ENCODE results near the gene ZMAT5.
A peak's percentile ranks its signal among the peaks of the same experiment; 100 is the strongest.

- no peak for TF ChIP-seq CEBPB (IDR thresholded peaks at IDR 0.05; ENCODE audit: low read depth)
- TF ChIP-seq ZNF274 (IDR thresholded peaks at IDR 0.05; ENCODE audit: low read depth, low read length) = no peak
- TF ChIP-seq CTCF (IDR thresholded peaks at IDR 0.05 in 2 of 3, conservative IDR thresholded peaks at IDR 0.05 in 1 of 3; ENCODE audit: borderline replicate concordance in 1 of 3, insufficient read depth in 1 of 3, low read depth in 2 of 3, low read length in 2 of 3) = peak in 2 of 3 experiments; percentile 5 to 28; a peak in 2 of 6 replicates
- no peak for TF ChIP-seq EZH2 (IDR thresholded peaks at IDR 0.05)
Measured at GRCh38 chr22:29813563-29813962, 46.8 kb upstream of the ZMAT5 start.
